Vagina (tissue), 2 donors: Measurements from ENCODE around the gene SULT1A4. TPM values are rescaled to one million over a fixed set of nuclear protein-coding genes. Genes with fewer than 3 reads are reported as not detected.
"Not testable (repeated sequence)": the region's sequence is repeated elsewhere in the genome, so short reads cannot be mapped to it uniquely, and the experiment has no call there.

Experiments
- DNase-seq, 2 donors: peaks; one replicate each; pipeline ENCODE4 v3.0.0-alpha.2; 2017; ENCODE audit errors: extremely low spot score in 2 of 2
- H3K27ac ChIP-seq: fragments of 200-600 bp; sonication (generic); one replicate; pipeline ENCODE4 v1.5.1; 2019
- H3K27me3 ChIP-seq: fragments of 200-600 bp; sonication (generic); one replicate; pipeline ENCODE4 v1.5.1; 2019
- H3K36me3 ChIP-seq, 2 donors: fragments of 200-600 bp; sonication (generic); one replicate each; pipeline ENCODE4 v1.5.1; 2017 to 2019
- H3K4me1 ChIP-seq: fragments of 200-600 bp; sonication (generic); one replicate; pipeline ENCODE4 v1.5.1; 2019
- H3K4me3 ChIP-seq, 2 donors: fragments of 200-600 bp; sonication (generic); 1 replicate in 1 of 2; 2 replicates in 1 of 2; pipeline ENCODE4 v1.5.1; 2016 to 2019
- H3K9me3 ChIP-seq: fragments of 200-600 bp; sonication (generic); one replicate; pipeline ENCODE4 v1.5.1; 2019
- intact Hi-C: fragments of 100-400 bp; cut with DNase I; formaldehyde crosslinking; loops from one replicate; pipeline ENCODE4 v1.15.1; 2023
- small RNA-seq: library from RNA; depleted of rRNA; stranded (forward); fragments of <200 nt; gene quantifications from one replicate; pipeline ENCODE3, GENCODE V24; 2016
- total RNA-seq: library from RNA; depleted of rRNA; stranded (reverse); fragments of >200 nt; gene quantifications from one replicate; pipeline ENCODE4 v1.2.3, GENCODE V29; 2016

Gene SULT1A4
- total RNA-seq, 1 donor from 2014 or later = 9.6 TPM

DNA sequence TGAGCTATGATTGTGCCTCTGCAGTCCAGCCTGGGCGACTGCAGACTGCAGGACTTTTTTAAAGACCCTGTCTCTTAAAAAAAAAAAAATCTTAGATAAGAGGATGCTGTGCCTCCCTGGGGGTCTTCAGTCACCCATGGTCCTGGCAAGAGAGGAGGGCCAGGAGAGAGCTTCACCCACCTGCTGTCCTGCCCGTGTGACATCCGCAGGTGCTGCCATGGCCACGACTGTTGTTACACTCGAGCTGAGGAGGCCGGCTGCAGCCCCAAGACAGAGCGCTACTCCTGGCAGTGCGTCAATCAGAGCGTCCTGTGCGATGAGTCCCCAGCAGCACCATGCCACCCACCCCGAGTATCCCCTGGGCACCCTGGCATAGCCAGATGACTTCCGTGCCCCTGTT is 22.6 kb downstream of the SULT1A4 start:
- H3K9me3 ChIP-seq, H3K27me3 ChIP-seq, intact Hi-C loops, H3K4me1 ChIP-seq, H3K36me3 ChIP-seq, DNase-seq, H3K27ac ChIP-seq, H3K4me3 ChIP-seq: not testable (repeated sequence)

DNA sequence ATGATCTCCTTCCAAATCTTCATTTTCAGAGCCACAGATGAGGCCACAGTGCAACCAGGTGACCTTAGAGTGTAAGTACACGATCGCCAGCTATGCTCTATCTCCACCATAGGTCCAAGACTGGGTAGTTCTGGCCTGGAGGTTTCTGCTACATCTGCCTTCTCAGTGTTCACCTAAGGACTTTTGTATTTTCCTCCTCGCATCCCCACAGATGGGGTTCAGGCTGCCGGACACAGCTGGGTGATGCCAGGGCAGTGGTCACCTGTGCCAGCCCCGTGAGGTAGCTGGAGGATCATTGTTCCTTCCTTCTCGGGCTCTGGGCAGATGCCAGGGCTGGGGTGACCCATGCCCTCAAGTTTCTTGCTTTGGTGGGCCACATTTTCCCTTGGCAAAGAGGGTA is 46.6 kb downstream of the SULT1A4 start, which contains the start of gene NPIPB12:
TSS of gene NPIPB12 (minus strand) at position 101 of the 400 bp plus-strand sequence.
- H3K36me3 ChIP-seq, DNase-seq, H3K4me1 ChIP-seq, H3K4me3 ChIP-seq, H3K27ac ChIP-seq, H3K9me3 ChIP-seq, H3K27me3 ChIP-seq, intact Hi-C loops: not testable (repeated sequence)

Small RNA genes within 50 kb of the gene (small RNA-seq; reads per million reads assigned to genes)
- not detected for gene AC133555.2

Other genes starting within 250 kb of the SULT1A4 start
- gene NPIPB11, start 53.2 kb upstream of the SULT1A4 start, total RNA-seq = 3.7 TPM
- gene BOLA2, start 5.6 kb upstream of the SULT1A4 start, total RNA-seq = 9.6 TPM
- gene SLX1B, start 5.4 kb upstream of the SULT1A4 start, total RNA-seq = 18.9 TPM
- gene NPIPB12, start 46.5 kb downstream of the SULT1A4 start, total RNA-seq = 73.2 TPM
- gene SPN, start 203.3 kb downstream of the SULT1A4 start, total RNA-seq = 7.4 TPM
- 13.8 TPM for gene QPRT, start 219.3 kb downstream of the SULT1A4 start, total RNA-seq